GM12878 (cell line): ENCODE measurements around the gene PHYKPL. TPM values are rescaled to one million over a fixed set of nuclear protein-coding genes. Genes with fewer than 3 reads are reported as not detected.

Source experiments
- BRCA1 ChIP-seq: IDR thresholded peaks from 2 replicates; pipeline ENCODE4 v1.6.1; 2011; ENCODE audit warnings: low read depth, low read length, improper control_type of control experiment
- CBX3 ChIP-seq: fragments of 200-600 bp; sonication (generic); IDR thresholded peaks from 2 replicates; pipeline ENCODE4 v1.6.1; 2016; ENCODE audit warnings: low read depth, borderline replicate concordance
- CHD2 ChIP-seq: IDR thresholded peaks from 2 replicates; pipeline ENCODE4 v1.6.1; 2011; ENCODE audit warnings: low read depth, low read length, improper control_type of control experiment, borderline replicate concordance
- CREB1 ChIP-seq: IDR thresholded peaks from 2 replicates; pipeline ENCODE4 v1.6.1; 2012; ENCODE audit warnings: low read depth, mild to moderate bottlenecking, inconsistent platforms
- EGR1 ChIP-seq, 2 experiments: IDR thresholded peaks; 1 replicate in 1 of 2; 2 replicates in 1 of 2; pipeline ENCODE4 v1.6.1; 2011 to 2012; ENCODE audit warnings: low read depth in 2 of 2, low read length in 2 of 2, borderline replicate concordance in 1 of 2, mild to moderate bottlenecking in 1 of 2, moderate library complexity in 1 of 2
- EP300 ChIP-seq, 2 experiments: fragments of 150-350 bp in 1 of 2; IDR thresholded peaks; 2 replicates each; pipeline ENCODE4 v1.6.1; 2011 to 2012; ENCODE audit warnings: low read depth in 2 of 2, low read length in 2 of 2, borderline replicate concordance in 1 of 2, improper control_type of control experiment in 1 of 2, inconsistent platforms in 1 of 2; ENCODE audit not compliant: control insufficient read depth in 1 of 2
- IKZF1 ChIP-seq: fragments of 450-650 bp; conservative IDR thresholded peaks from 2 replicates; pipeline ENCODE4 v1.6.1; 2017; ENCODE audit warnings: antibody characterized with exemption, mild to moderate bottlenecking
- KDM1A ChIP-seq: fragments of 200-600 bp; sonication (generic); IDR thresholded peaks from 2 replicates; pipeline ENCODE4 v1.6.1; 2016; ENCODE audit warnings: borderline replicate concordance
- KLF5 ChIP-seq: fragments of 450-650 bp; IDR thresholded peaks from 2 replicates; pipeline ENCODE4 v1.6.1; 2014; ENCODE audit warnings: mild to moderate bottlenecking; ENCODE audit not compliant: partially characterized antibody
- MEF2A ChIP-seq: IDR thresholded peaks from 2 replicates; pipeline ENCODE4 v1.6.1; 2011; ENCODE audit warnings: low read depth, mild to moderate bottlenecking, low read length, moderate library complexity; ENCODE audit not compliant: insufficient read depth
- NR2C1 ChIP-seq: fragments of 450-650 bp; IDR thresholded peaks from 2 replicates; pipeline ENCODE4 v1.6.1; 2017; ENCODE audit warnings: antibody characterized with exemption, mild to moderate bottlenecking, moderate library complexity
- RBBP5 ChIP-seq: fragments of 200-600 bp; sonication (generic); conservative IDR thresholded peaks from 2 replicates; pipeline ENCODE4 v1.6.1; 2016
- RUNX3 ChIP-seq: IDR thresholded peaks from 2 replicates; pipeline ENCODE4 v1.6.1; 2012; ENCODE audit warnings: low read length, inconsistent platforms
- SIX5 ChIP-seq: IDR thresholded peaks from 2 replicates; pipeline ENCODE4 v1.6.1; 2011; ENCODE audit warnings: mild to moderate bottlenecking, low read depth, low read length, moderate library complexity; ENCODE audit not compliant: severe bottlenecking
- SPI1 ChIP-seq: IDR thresholded peaks from 2 replicates; pipeline ENCODE4 v1.6.1; 2011; ENCODE audit warnings: low read depth, mild to moderate bottlenecking, low read length, moderate library complexity, borderline replicate concordance; ENCODE audit not compliant: insufficient read depth
- STAT3 ChIP-seq: IDR thresholded peaks from 2 replicates; pipeline ENCODE4 v1.6.1; 2011; ENCODE audit warnings: low read depth, low read length, improper control_type of control experiment
- SUPT20H ChIP-seq: IDR thresholded peaks from 2 replicates; pipeline ENCODE4 v1.6.1; 2011; ENCODE audit warnings: low read depth, mild to moderate bottlenecking, low read length, moderate library complexity, borderline replicate concordance; ENCODE audit not compliant: control insufficient read depth
- WRNIP1 ChIP-seq: IDR thresholded peaks from 2 replicates; pipeline ENCODE4 v1.6.1; 2011; ENCODE audit warnings: low read depth, low read length, improper control_type of control experiment, borderline replicate concordance
- ZBED1 ChIP-seq: IDR thresholded peaks from 2 replicates; pipeline ENCODE4 v1.6.1; 2016; ENCODE audit warnings: borderline replicate concordance
- ZNF217 ChIP-seq: fragments of 450-650 bp; IDR thresholded peaks from 2 replicates; pipeline ENCODE4 v1.6.1; 2017; ENCODE audit warnings: antibody characterized with exemption, mild to moderate bottlenecking
- ZSCAN29 ChIP-seq: fragments of 450-650 bp; IDR thresholded peaks from 2 replicates; pipeline ENCODE4 v1.6.1; 2017; ENCODE audit warnings: mild to moderate bottlenecking, moderate library complexity
- polyA plus RNA-seq, 11 experiments: library from polyadenylated mRNA; depleted of rRNA in 4 of 11; unstranded in 6 of 11; stranded (reverse) in 5 of 11; fragments of >200 nt; fragmentation: Nextera tagmentation in 4 of 11; fragmentation: Illumina TruSeq in 1 of 11; extraction: Ambion mirVana in 4 of 11; extraction: Trizol in 1 of 11; gene quantifications; 1 replicate in 1 of 11; 2 replicates in 10 of 11; pipeline versions ENCODE4 v1.2.1 to v1.2.3, GENCODE V29; 2011 to 2016; ENCODE audit warnings: inconsistent platforms in 2 of 11, missing spikeins in 2 of 11, low read depth in 1 of 11
- total RNA-seq, 4 experiments: library from RNA; depleted of rRNA in 3 of 4; stranded (reverse); fragments of >200 nt in 3 of 4; fragmentation: Illumina TruSeq in 1 of 4; extraction: Trizol in 1 of 4; gene quantifications; 2 replicates each; pipeline versions ENCODE4 v1.2.1 to v1.2.3, GENCODE V29; 2013 to 2021
- TF ChIP-seq, protein P1 (sequence below): IDR thresholded peaks from 2 replicates; pipeline ENCODE4 v1.6.1; 2012; ENCODE audit warnings: low read depth, low read length, improper control_type of control experiment
- TF ChIP-seq, protein P2 (sequence below): IDR thresholded peaks from 2 replicates; pipeline ENCODE4 v1.6.1; 2012; ENCODE audit warnings: low read depth, low read length, improper control_type of control experiment
- TF ChIP-seq, protein P3 (sequence below): IDR thresholded peaks from 2 replicates; pipeline ENCODE4 v1.6.1; 2011; ENCODE audit warnings: borderline replicate concordance, low read depth, mild to moderate bottlenecking, moderate library complexity, mixed read lengths, low read length; ENCODE audit not compliant: insufficient read depth; ENCODE audit errors: extremely low read length
- TF ChIP-seq, protein P4 (sequence below): fragments of 450-650 bp; formaldehyde crosslinking; IDR thresholded peaks from 2 replicates; pipeline ENCODE4 v1.5.0; 2022; ENCODE audit warnings: mild to moderate bottlenecking, missing genetic modification characterization

Gene PHYKPL
- total and polyA plus RNA-seq, 10 of the 15 experiments (the other 5 are each of a cell fraction or from before 2014, with no cell fraction given), result 4.5 to 53.9 (median 25.6) TPM

DNA sequence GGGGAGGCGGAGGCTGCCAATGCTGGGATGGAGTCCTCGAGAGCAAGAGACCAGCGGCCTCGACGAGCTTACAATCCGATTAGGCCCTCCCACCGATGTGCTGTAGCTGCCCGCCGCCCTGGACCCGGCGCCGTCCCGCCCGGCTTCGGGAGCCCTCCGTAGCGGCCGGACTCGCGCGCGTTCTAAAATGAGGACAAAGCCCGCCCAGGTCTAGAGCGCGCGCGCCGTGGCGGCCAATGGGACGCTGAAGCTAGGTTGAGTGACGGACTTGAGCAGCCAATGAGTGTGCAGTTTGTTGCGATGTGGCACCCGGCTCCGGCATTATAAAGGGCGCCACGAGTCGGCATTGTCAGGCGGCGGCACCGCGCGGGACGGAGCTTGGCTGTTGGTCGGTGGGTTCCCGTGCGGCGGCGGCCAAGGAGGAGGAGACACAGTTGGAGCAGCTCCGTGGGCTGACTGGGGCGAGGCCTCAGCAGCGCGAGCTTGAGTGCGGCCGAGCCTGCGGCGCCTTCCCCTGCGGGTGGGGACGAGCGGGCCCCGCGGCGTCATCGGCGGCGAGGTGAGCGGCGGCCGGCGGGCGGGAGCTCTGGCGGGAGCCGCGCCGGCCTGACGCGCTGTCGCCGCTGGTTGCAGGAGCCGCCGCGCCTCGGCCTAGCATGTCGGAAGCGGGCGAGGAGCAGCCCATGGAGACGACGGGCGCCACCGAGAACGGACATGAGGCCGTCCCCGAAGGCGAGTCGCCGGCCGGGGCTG is 28.2 kb downstream of the PHYKPL start, which contains the start of gene HNRNPAB (continued):
- TF ChIP-seq EP300 (IDR thresholded peaks at IDR 0.05; ENCODE audit: borderline replicate concordance in 1 of 2, control insufficient read depth in 1 of 2, low read depth in 2 of 2, low read length in 2 of 2) (no peak), SIX5 (peak; percentile 6), SUPT20H (no peak), KLF5 (peak; percentile 84), CHD2 (peak; percentile 92; the same call in 1 of the 2 replicates), SPI1 (no peak), MEF2A (no peak), STAT3 (no peak), WRNIP1 (no peak), ZNF217 (no peak), NR2C1 (no peak), ZSCAN29 (no peak), RUNX3 (peak; percentile 42; the same call in 1 of the 2 replicates), KDM1A (no peak), EGR1 (IDR thresholded peaks at IDR 0.05; ENCODE audit: borderline replicate concordance in 1 of 2, low read depth in 2 of 2, low read length in 2 of 2) (no peak), CREB1 (peak; percentile 58; the same call in 1 of the 2 replicates), RBBP5 (no peak), IKZF1 (peak; percentile 17; the same call in 1 of the 2 replicates), CBX3 (no peak), BRCA1 (no peak), ZBED1 (no peak)
- TF ChIP-seq, protein P1, sequence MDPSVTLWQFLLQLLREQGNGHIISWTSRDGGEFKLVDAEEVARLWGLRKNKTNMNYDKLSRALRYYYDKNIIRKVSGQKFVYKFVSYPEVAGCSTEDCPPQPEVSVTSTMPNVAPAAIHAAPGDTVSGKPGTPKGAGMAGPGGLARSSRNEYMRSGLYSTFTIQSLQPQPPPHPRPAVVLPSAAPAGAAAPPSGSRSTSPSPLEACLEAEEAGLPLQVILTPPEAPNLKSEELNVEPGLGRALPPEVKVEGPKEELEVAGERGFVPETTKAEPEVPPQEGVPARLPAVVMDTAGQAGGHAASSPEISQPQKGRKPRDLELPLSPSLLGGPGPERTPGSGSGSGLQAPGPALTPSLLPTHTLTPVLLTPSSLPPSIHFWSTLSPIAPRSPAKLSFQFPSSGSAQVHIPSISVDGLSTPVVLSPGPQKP, result no peak
- TF ChIP-seq, protein P2, sequence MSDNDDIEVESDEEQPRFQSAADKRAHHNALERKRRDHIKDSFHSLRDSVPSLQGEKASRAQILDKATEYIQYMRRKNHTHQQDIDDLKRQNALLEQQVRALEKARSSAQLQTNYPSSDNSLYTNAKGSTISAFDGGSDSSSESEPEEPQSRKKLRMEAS, result peak; percentile 90
- TF ChIP-seq, protein P3, sequence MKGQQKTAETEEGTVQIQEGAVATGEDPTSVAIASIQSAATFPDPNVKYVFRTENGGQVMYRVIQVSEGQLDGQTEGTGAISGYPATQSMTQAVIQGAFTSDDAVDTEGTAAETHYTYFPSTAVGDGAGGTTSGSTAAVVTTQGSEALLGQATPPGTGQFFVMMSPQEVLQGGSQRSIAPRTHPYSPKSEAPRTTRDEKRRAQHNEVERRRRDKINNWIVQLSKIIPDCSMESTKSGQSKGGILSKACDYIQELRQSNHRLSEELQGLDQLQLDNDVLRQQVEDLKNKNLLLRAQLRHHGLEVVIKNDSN, result no peak
- TF ChIP-seq, protein P4, sequence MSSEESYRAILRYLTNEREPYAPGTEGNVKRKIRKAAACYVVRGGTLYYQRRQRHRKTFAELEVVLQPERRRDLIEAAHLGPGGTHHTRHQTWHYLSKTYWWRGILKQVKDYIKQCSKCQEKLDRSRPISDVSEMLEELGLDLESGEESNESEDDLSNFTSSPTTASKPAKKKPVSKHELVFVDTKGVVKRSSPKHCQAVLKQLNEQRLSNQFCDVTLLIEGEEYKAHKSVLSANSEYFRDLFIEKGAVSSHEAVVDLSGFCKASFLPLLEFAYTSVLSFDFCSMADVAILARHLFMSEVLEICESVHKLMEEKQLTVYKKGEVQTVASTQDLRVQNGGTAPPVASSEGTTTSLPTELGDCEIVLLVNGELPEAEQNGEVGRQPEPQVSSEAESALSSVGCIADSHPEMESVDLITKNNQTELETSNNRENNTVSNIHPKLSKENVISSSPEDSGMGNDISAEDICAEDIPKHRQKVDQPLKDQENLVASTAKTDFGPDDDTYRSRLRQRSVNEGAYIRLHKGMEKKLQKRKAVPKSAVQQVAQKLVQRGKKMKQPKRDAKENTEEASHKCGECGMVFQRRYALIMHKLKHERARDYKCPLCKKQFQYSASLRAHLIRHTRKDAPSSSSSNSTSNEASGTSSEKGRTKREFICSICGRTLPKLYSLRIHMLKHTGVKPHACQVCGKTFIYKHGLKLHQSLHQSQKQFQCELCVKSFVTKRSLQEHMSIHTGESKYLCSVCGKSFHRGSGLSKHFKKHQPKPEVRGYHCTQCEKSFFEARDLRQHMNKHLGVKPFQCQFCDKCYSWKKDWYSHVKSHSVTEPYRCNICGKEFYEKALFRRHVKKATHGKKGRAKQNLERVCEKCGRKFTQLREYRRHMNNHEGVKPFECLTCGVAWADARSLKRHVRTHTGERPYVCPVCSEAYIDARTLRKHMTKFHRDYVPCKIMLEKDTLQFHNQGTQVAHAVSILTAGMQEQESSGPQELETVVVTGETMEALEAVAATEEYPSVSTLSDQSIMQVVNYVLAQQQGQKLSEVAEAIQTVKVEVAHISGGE (CRISPR knock-in tag), result no peak
